NCI-H2196 treated with DMSO at 0.1 percent for 48 hours (cell line): ENCODE measurements around the gene FGD5.

Experiments used
- DNase-seq: peaks from one replicate; lab custom pipeline; 2025; ENCODE audit not compliant: unreplicated experiment; lab: John Stamatoyannopoulos, UW

Gene FGD5

GRCh38 chr3:14818804-14819500, at the start of gene FGD5:
TSS of gene FGD5 (plus strand) at chr3:14818962. CDS start at chr3:14819072, 110 bp downstream.
- DNase-seq: no peak

- DNase-seq: no peak
Observed at GRCh38 chr3:14769544-14770325, 49.0 kb upstream of the FGD5 start.

GRCh38 chr3:14770591-14770990, 48.2 kb upstream of the FGD5 start:
- no peak for DNase-seq

GRCh38 chr3:14771593-14772497, 46.9 kb upstream of the FGD5 start:
- DNase-seq: no peak

DNA sequence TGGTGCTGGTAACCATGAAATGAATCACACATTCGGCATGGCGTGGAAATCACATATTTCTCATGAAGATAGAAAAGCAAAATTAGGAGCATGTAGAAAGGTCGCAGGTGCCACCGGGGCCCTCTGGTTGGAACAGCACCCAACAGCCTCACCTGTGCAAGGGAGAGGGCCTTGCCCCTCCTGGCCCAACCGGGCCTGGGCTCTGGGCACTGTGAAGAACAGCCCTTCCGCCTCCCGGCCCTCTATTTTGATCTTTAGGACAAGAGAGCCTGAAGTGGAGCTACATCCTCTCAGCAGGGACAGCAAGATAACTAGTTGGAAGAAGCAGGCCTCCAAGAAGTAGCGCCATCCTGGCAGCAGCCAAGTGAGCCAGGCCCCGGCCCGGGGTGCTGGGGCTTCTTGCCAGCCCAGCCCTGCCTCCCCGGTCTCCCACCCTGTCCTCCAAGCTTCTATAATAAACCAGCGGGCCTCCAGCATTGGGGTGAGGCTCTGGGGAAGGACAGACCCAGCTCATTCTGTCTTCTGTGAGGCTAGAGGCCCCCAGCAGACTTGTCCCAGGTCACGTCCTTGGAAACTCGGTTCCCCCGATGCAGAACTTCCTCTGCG, 46.1 kb upstream of the FGD5 start:
- DNase-seq: no peak

GRCh38 chr3:14773281-14773680, 45.5 kb upstream of the FGD5 start:
- no peak for DNase-seq

DNA sequence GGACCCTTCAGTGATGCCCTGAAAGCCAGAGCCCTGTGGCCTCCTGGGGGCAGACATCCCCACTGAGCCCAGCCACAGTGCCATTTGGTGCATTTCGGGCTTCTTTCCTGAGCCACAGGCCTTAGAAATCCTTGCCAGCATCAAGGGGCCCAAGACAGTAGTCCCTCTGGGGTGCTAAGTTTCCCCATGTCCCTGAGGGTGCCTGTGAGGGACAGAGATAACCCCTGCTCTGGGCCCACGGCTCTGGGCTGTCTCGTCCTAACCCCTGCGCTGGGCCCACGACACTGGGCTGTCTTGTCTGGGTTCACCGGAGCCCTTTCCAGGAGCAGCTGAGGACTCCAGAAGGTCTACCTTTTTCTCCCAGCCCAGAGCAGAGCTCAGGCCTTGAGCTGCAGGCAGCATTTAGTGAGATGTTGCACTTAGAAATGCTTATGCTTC, 45.1 kb upstream of the FGD5 start:
- no peak for DNase-seq

- DNase-seq: no peak
Observed at GRCh38 chr3:14774431-14774830, 44.3 kb upstream of the FGD5 start.

- no peak for DNase-seq
Observed at GRCh38 chr3:14775011-14775410, 43.8 kb upstream of the FGD5 start.

GRCh38 chr3:14775563-14775962, 43.2 kb upstream of the FGD5 start:
- DNase-seq: no peak

DNA sequence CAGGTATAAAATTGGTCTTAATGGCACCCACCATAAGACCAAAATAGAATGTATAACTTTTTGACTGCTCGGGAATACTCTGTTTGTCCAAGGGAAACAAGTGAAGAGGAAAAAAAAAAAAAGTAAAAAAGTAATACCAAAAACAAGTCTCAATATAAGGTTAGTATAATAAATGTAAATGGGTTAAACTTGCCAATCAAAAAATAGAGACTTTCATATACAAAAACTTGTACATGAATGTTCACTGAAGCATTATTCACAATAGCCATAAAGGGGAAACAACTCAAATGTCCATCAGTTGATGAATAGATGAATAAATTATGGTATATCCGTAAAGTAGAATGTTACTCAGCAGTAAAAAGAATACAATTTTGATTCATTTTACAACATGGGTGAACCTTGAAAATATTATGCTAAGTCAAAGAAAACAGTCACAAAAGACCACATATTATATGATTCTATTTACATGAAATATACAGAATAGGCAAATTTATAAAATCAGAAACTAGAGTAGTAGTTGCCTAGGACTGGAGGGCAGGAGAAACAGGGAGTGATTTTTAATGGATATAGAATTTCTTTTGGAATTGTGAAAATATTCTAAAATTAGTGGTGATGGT, 39.6 kb upstream of the FGD5 start:
- no peak for DNase-seq

GRCh38 chr3:14780927-14781507, 37.7 kb upstream of the FGD5 start:
- no peak for DNase-seq

DNA sequence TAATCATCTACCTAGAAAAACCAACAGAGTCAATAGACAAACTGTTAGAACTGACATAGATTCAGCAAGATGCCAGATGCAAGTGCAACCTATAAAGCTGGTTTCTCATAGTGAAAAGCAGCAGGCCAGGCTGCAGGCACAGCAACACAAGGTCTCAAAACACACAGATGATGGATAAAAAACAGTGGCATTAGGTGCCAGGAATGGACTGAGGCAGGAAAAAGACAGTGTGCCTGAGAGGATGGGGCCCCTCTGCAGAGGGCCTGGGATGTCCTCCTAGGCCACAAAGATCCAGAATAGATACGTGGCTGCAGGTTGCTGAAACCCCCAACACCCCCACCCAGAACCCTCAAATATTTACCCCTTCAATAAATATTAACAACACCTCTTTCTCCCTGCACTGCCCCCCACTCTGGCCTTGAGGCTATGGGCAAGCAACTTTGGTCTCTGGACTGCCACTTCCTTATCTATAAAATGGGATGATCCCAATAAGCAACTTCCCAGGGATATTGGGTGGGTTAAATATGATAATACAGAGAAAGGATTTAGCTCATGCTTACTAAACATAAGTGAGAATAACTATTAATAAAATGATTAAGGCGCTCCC, 35.2 kb upstream of the FGD5 start:
- DNase-seq: no peak

GRCh38 chr3:14784087-14784681, 34.6 kb upstream of the FGD5 start:
- no peak for DNase-seq

DNA sequence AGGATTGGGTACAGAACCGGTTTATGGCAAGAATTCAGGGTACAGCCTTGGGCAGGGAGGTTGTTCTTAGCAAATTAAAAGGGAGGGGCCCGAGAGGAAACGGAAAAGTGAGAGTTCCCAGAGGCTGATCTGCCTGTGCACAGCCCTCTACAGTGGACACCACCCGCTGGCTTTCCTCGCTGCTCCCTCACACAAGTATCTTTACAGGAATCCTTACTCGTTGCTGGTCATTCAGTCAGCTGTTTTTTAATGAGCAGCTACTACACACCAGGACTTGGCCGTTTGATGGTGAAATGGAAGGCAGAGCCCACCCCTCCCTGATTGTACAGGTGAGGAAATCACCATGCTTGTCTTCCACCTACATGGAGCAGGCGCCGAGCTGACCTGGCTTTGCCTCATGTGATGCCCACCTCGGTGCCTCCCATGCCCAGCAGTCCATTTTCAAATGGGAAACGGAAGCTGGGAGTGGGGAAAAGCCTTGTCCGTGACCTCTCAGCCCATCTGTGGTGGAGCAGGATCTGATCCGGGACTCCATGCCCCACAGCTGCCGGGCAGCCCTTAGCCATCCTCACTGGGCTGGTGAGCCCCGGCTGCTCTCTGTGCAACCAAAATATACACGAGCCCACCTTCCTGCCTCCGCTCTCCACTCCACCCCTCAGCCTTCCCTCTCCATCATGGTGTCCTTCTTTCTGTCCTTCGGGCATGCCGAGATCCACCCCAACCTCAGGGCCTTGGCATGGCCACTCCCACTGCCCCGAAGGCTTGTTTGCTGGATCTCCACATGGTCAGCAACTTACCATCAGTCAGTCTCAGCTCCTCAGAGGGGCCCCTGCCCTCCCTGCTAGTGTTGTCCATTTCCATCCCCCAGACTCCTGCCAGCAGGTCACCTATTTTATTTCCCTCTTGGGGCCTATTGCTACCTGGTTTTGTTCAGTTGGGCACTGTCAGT, 33.3 kb upstream of the FGD5 start:
- DNase-seq: no peak

DNA sequence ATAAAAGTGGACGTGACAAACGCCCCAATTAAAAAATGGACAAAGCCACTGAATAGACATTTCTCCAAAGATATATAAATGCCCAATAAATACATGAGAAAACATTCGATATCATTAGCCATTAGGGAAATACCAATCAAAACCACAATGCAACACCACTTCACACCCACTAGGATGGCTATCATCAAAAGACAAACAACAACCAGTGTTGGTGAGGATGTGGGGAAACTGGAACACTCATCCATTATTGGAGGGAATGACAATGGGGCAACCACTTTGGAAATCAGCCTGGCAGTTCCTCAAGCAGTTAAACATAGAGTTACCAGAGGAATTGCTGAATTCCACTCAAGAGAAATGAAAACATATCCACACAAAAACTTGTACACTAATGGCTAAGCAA, 32.4 kb upstream of the FGD5 start:
- no peak for DNase-seq

- no peak for DNase-seq
Observed at GRCh38 chr3:14787630-14788029, 31.1 kb upstream of the FGD5 start.

DNA sequence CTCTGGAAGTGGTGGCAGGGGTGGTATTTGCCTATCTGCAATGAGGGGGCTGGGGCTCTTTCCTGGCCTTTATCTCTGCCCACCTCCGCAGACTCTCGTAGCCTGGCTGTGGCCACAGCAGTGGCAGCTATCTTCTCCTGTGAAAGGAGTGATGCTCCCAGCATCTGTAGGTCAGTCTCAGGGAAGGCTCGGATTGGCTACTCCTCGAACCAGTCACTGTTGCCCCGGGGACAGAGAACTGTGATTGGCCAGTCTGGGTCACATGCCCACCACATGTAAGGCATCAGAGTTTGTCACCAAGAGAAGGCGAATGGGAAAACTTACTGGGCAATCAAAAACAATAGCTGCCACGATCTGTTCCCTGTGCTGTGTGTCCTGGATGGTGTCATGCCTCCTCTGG, 30.1 kb upstream of the FGD5 start:
- no peak for DNase-seq
